VCaP (cell line): Measurements from ENCODE around the gene MTSS2.

ENCODE experiments used
- H3K27ac ChIP-seq: fragments of 450-650 bp; 2 replicates; pipeline ENCODE4 v1.5.1; 2017
- CTCF ChIP-seq: fragments of 450-650 bp; conservative IDR thresholded peaks from 2 replicates; pipeline ENCODE4 v1.5.1; 2017; ENCODE audit warnings: mild to moderate bottlenecking, moderate library complexity

MTSS2 gene

GRCh38 chr16:70665806-70666735, 19.8 kb downstream of the MTSS2 start:
- H3K27ac ChIP-seq = no peak overlapping the region
- no peak for TF ChIP-seq CTCF

- H3K27ac ChIP-seq = no peak overlapping the region
- TF ChIP-seq CTCF = no peak
These were observed 20.6 kb downstream of the MTSS2 start for GRCh38 chr16:70665113-70665694.

GRCh38 chr16:70664325-70665112, 21.3 kb downstream of the MTSS2 start:
- no peak for TF ChIP-seq CTCF
- no peak overlapping the region for H3K27ac ChIP-seq

- TF ChIP-seq CTCF = no peak
- no peak overlapping the region for H3K27ac ChIP-seq
These were observed 22.1 kb downstream of the MTSS2 start for GRCh38 chr16:70663524-70664324.

- H3K27ac ChIP-seq = no peak overlapping the region
These were observed 22.8 kb downstream of the MTSS2 start for GRCh38 chr16:70662991-70663523.

More at GRCh38 chr16:70662991-70663523, 22.8 kb downstream of the MTSS2 start:
- no peak for TF ChIP-seq CTCF
